Mesenchymal stem cell (in vitro differentiated cells and primary cell): ENCODE data around the gene SLC16A4.

Experiments
- DNase-seq: peaks from one replicate; pipeline ENCODE4 v3.0.0-alpha.2; 2013
- H2AFZ ChIP-seq: one replicate; pipeline ENCODE4 v1.6.1; 2013; ENCODE audit warnings: low read depth, mild to moderate bottlenecking, control low read depth, inconsistent platforms, low read length, moderate library complexity
- H2AK5ac ChIP-seq: 2 replicates; pipeline ENCODE4 v1.6.1; 2013; ENCODE audit warnings: low read length, moderate library complexity, mild to moderate bottlenecking, inconsistent platforms; ENCODE audit not compliant: severe bottlenecking
- H2BK120ac ChIP-seq: one replicate; pipeline ENCODE4 v1.6.1; 2013; ENCODE audit warnings: low read depth, mild to moderate bottlenecking, inconsistent platforms, low read length, moderate library complexity
- H2BK12ac ChIP-seq, 2 experiments: one replicate each; pipeline ENCODE4 v1.6.1; 2013; ENCODE audit warnings: inconsistent platforms in 2 of 2, low read length in 2 of 2, mild to moderate bottlenecking in 2 of 2, moderate library complexity in 2 of 2, control low read depth in 1 of 2
- H2BK15ac ChIP-seq: one replicate; pipeline ENCODE4 v1.6.1; 2013; ENCODE audit warnings: mild to moderate bottlenecking, low read depth, inconsistent platforms; ENCODE audit not compliant: poor library complexity, severe bottlenecking
- H2BK5ac ChIP-seq: 2 replicates; pipeline ENCODE4 v1.6.1; 2013; ENCODE audit warnings: low read depth, mild to moderate bottlenecking, low read length, control low read depth, inconsistent platforms; ENCODE audit not compliant: poor library complexity, severe bottlenecking
- H3K14ac ChIP-seq, 2 experiments: one replicate each; pipeline ENCODE4 v1.6.1; 2013; ENCODE audit warnings: inconsistent platforms in 2 of 2, low read length in 2 of 2, control low read depth in 1 of 2, mild to moderate bottlenecking in 1 of 2, moderate library complexity in 1 of 2
- H3K18ac ChIP-seq, 2 experiments: one replicate each; pipeline ENCODE4 v1.6.1; 2013; ENCODE audit warnings: inconsistent platforms in 2 of 2, low read length in 2 of 2, control low read depth in 1 of 2, low read depth in 1 of 2, mild to moderate bottlenecking in 1 of 2
- H3K23ac ChIP-seq, 2 experiments: one replicate each; pipeline ENCODE4 v1.6.1; 2013; ENCODE audit warnings: inconsistent platforms in 2 of 2, low read length in 2 of 2, mild to moderate bottlenecking in 2 of 2, moderate library complexity in 2 of 2, control low read depth in 1 of 2
- H3K27ac ChIP-seq: 2 replicates; pipeline ENCODE4 v1.5.1; 2013; ENCODE audit warnings: mild to moderate bottlenecking, moderate library complexity, low read length, control low read depth, inconsistent platforms; ENCODE audit not compliant: poor library complexity, severe bottlenecking
- H3K27me3 ChIP-seq, 2 experiments: 2 replicates each; pipeline versions ENCODE4 v1.6.1 to v1.7.0; 2013; ENCODE audit warnings: low read length in 2 of 2, mild to moderate bottlenecking in 2 of 2, moderate library complexity in 2 of 2, control low read depth in 1 of 2, inconsistent platforms in 1 of 2; ENCODE audit not compliant: control insufficient read depth in 1 of 2, insufficient read depth in 1 of 2
- H3K36me3 ChIP-seq, 2 experiments: 2 replicates each; pipeline versions ENCODE4 v1.6.1 to v1.7.0; 2013; ENCODE audit warnings: low read length in 2 of 2, control low read depth in 1 of 2, inconsistent platforms in 1 of 2, low read depth in 1 of 2, mild to moderate bottlenecking in 1 of 2; ENCODE audit not compliant: insufficient read depth in 2 of 2, control insufficient read depth in 1 of 2
- H3K4ac ChIP-seq, 2 experiments: one replicate each; pipeline ENCODE4 v1.6.1; 2013; ENCODE audit warnings: inconsistent platforms in 2 of 2, low read length in 2 of 2, mild to moderate bottlenecking in 2 of 2, moderate library complexity in 2 of 2, control low read depth in 1 of 2, low read depth in 1 of 2
- H3K4me1 ChIP-seq: 2 replicates; pipeline ENCODE4 v1.6.1; 2013; ENCODE audit warnings: low read depth, low read length, control low read depth; ENCODE audit not compliant: control insufficient read depth, insufficient read depth
- H3K4me2 ChIP-seq: 2 replicates; pipeline ENCODE4 v1.6.1; 2013; ENCODE audit warnings: low read length, mild to moderate bottlenecking, inconsistent platforms; ENCODE audit not compliant: poor library complexity, severe bottlenecking
- H3K4me3 ChIP-seq, 2 experiments: 2 replicates each; pipeline versions ENCODE4 v1.5.1 to v1.7.0; 2013; ENCODE audit warnings: low read length in 2 of 2, mild to moderate bottlenecking in 2 of 2, control low read depth in 1 of 2, low read depth in 1 of 2; ENCODE audit not compliant: insufficient read depth in 1 of 2
- H3K79me1 ChIP-seq: replicated peaks from 2 replicates; pipeline ENCODE4 v1.6.1; 2013; ENCODE audit warnings: mild to moderate bottlenecking, control low read depth, low read length, inconsistent platforms; ENCODE audit not compliant: poor library complexity, severe bottlenecking
- H3K9ac ChIP-seq: 2 replicates; pipeline ENCODE4 v1.7.0; 2013; ENCODE audit warnings: mild to moderate bottlenecking, low read length, moderate library complexity
- H3K9me3 ChIP-seq: 2 replicates; pipeline ENCODE4 v1.7.0; 2013; ENCODE audit warnings: mild to moderate bottlenecking, low read length; ENCODE audit not compliant: control insufficient read depth
- H4K8ac ChIP-seq: one replicate; pipeline ENCODE4 v1.6.1; 2013; ENCODE audit warnings: inconsistent platforms, mild to moderate bottlenecking, low read length, moderate library complexity
- H4K91ac ChIP-seq: one replicate; pipeline ENCODE4 v1.6.1; 2013; ENCODE audit warnings: mild to moderate bottlenecking, low read length, inconsistent platforms
- WGBS: methylation state at CpG from one replicate; pipeline ENCODE4 v1.1.7; 2013; ENCODE audit warnings: mixed read lengths; 5-methylcytosine and 5-hydroxymethylcytosine counted together

Gene SLC16A4

DNA sequence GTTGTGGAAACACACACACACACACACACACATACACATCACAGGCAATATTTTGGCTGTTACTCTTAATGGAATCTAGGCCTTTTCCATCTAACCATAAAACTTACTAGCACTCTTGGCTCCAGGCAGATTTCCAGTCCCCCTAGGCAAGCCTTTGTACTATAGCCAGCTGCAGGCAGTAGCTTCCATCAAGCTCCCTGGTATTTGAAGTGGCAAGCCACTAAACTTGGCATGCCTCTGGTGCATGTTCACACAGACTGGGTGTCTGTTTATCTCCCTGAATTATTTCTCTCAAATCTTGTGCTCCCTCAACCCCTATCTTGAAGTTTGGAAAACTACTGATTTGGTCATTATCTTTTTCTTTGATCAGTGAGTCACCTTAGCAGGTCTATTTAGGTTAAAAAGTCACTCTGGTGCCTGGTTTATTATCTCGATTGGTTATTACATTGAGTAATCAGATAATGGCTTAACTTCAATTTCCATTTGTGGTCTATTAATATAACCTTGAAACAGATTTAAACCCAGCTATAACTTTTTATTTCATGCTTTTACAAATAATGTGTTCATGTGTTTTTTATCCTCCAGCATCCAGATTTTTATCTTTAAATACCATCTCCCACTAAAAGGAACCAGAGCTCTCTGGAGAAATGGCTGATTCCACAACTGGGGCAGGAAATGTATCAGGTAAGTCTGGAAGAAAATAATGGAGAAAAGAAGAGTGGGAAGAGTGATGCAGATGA, 54.4 kb downstream of the SLC16A4 start:
- Histone ChIP-seq H3K9me3 (no peaks in the 10 kb centered on the region), H3K4me1 (peaks cover 15% of the 10 kb centered on the region), H3K4me3 (no peak overlapping the region), H4K91ac (no peak overlapping the region), H3K18ac (no peak overlapping the region), H3K27ac (no peak overlapping the region), H2BK120ac (no peak overlapping the region), H3K23ac (no peak overlapping the region), H2AFZ (no peak overlapping the region), H4K8ac (no peak overlapping the region), H3K14ac (no peak overlapping the region), H3K79me1 (peaks cover 8% of the 10 kb centered on the region), H2BK12ac (no peak overlapping the region), H3K4ac (no peak overlapping the region), H3K4me2 (no peak overlapping the region), H2BK5ac (no peak overlapping the region), H3K9ac (no peak overlapping the region), H2AK5ac (no peak overlapping the region), H3K27me3 (no peaks in the 10 kb centered on the region), H2BK15ac (no peak overlapping the region), H3K36me3 (peaks cover 11 to 13% of the 10 kb centered on the region in 2 experiments)
- no CpG with 5 or more reads among the region's 1 CpG for WGBS
- DNase-seq: no peak

GRCh38 chr1:110335265-110335664, 55.6 kb downstream of the SLC16A4 start:
- WGBS: 90% methylated on average over 1 of the region's 1 CpG
- H2AFZ ChIP-seq: no peak overlapping the region

GRCh38 chr1:110328700-110329099, 62.1 kb downstream of the SLC16A4 start:
- Histone ChIP-seq H3K18ac (no peak overlapping the region), H3K9me3 (peaks cover 6% of the 10 kb centered on the region), H2BK5ac (no peak overlapping the region), H3K4me3 (no peak overlapping the region), H3K4ac (no peak overlapping the region), H3K36me3 (no peaks in the 10 kb centered on the region), H3K23ac (no peak overlapping the region), H2BK120ac (no peak overlapping the region), H3K14ac (no peak overlapping the region), H3K9ac (no peak overlapping the region), H2AK5ac (no peak overlapping the region), H3K79me1 (no peaks in the 10 kb centered on the region), H2BK15ac (no peak overlapping the region), H2BK12ac (no peak overlapping the region), H4K91ac (no peak overlapping the region), H3K27me3 (no peaks in the 10 kb centered on the region), H4K8ac (no peak overlapping the region), H3K27ac (no peak overlapping the region), H3K4me2 (no peak overlapping the region), H2AFZ (no peak overlapping the region), H3K4me1 (no peaks in the 10 kb centered on the region)
- no peak for DNase-seq
- 92% methylated on average over 3 of the region's 3 CpGs for WGBS

More at GRCh38 chr1:110335265-110335664, 55.6 kb downstream of the SLC16A4 start:
- Histone ChIP-seq H3K14ac (no peak overlapping the region), H3K9ac (no peak overlapping the region), H2AK5ac (no peak overlapping the region), H3K23ac (no peak overlapping the region), H2BK120ac (no peak overlapping the region), H3K4me1 (peaks cover 5% of the 10 kb centered on the region), H4K8ac (no peak overlapping the region), H2BK15ac (no peak overlapping the region), H3K36me3 (peaks cover 0 to 2% of the 10 kb centered on the region in 2 experiments), H3K18ac (no peak overlapping the region), H2BK12ac (no peak overlapping the region), H2BK5ac (no peak overlapping the region), H3K4ac (no peak overlapping the region), H3K27ac (no peak overlapping the region), H3K9me3 (no peaks in the 10 kb centered on the region), H3K27me3 (no peaks in the 10 kb centered on the region), H3K79me1 (peaks cover 8% of the 10 kb centered on the region), H4K91ac (no peak overlapping the region), H3K4me2 (no peak overlapping the region), H3K4me3 (no peak overlapping the region)
- DNase-seq: no peak

DNA sequence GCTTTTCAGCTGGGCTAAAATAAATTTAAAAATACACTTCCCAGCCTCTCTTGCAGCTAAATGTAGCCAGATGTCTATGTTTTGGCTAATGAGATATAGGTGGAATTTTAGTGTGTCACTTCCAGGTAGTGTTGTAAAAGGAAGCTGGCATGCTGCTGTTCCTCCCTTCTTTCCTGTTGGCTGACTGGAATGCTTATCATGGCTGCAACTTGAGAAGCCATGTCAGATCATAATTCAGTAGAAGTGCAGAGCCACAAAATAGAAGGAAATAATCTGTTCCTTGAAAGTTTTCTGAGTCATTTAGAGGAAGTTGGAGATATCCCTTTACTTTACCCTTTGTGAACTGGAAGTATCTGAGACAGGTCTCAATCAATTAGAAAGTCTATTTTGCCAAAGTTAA, 62.6 kb downstream of the SLC16A4 start:
- no peaks in the 10 kb centered on the region for H3K79me1 ChIP-seq
- no peak overlapping the region for H2AFZ ChIP-seq
- H4K91ac ChIP-seq: no peak overlapping the region
- H3K4me2 ChIP-seq: no peak overlapping the region
- H3K14ac ChIP-seq: no peak overlapping the region
- H3K4me3 ChIP-seq: no peak overlapping the region
- no peak overlapping the region for H3K9ac ChIP-seq
- no peak overlapping the region for H2BK12ac ChIP-seq
- H2BK5ac ChIP-seq: no peak overlapping the region
- no peak overlapping the region for H2BK15ac ChIP-seq
- no peak overlapping the region for H3K23ac ChIP-seq
- DNase-seq: no peak
- H3K4ac ChIP-seq: no peak overlapping the region
- H2BK120ac ChIP-seq: no peak overlapping the region
- no peaks in the 10 kb centered on the region for H3K4me1 ChIP-seq
- no peak overlapping the region for H3K27ac ChIP-seq
- no peak overlapping the region for H2AK5ac ChIP-seq
- H3K9me3 ChIP-seq: peaks cover 6% of the 10 kb centered on the region
- H3K27me3 ChIP-seq: no peaks in the 10 kb centered on the region
- H3K18ac ChIP-seq: no peak overlapping the region
- no peak overlapping the region for H4K8ac ChIP-seq
- H3K36me3 ChIP-seq: no peaks in the 10 kb centered on the region
